HG03442 (cell line): ENCODE results near the gene TP53BP2.

ENCODE experiments used
- ATAC-seq: cut with Tn5 transposase; IDR thresholded peaks from one replicate; pipeline ENCODE4 v1.9.1; 2021; ENCODE audit warnings: mild to moderate bottlenecking, moderate library complexity; ENCODE audit not compliant: unreplicated experiment

TP53BP2 gene

GRCh38 chr1:223770621-223771315, 75.0 kb downstream of the TP53BP2 start:
- no peak for ATAC-seq

GRCh38 chr1:223765719-223766340, 79.9 kb downstream of the TP53BP2 start:
- no peak for ATAC-seq

GRCh38 chr1:223765036-223765718, 80.6 kb downstream of the TP53BP2 start:
- no peak for ATAC-seq

GRCh38 chr1:223763881-223764280, 81.9 kb downstream of the TP53BP2 start:
- no peak for ATAC-seq

GRCh38 chr1:223763251-223763650, 82.5 kb downstream of the TP53BP2 start:
- no peak for ATAC-seq

- ATAC-seq, result no peak
These were observed 84.3 kb downstream of the TP53BP2 start for GRCh38 chr1:223761411-223761810.

- ATAC-seq, result no peak
These were observed 84.9 kb downstream of the TP53BP2 start for GRCh38 chr1:223760833-223761232.

GRCh38 chr1:223759273-223759672, 86.5 kb downstream of the TP53BP2 start:
- ATAC-seq, result no peak

- no peak for ATAC-seq
These were observed 87.0 kb downstream of the TP53BP2 start for GRCh38 chr1:223758734-223759133.

GRCh38 chr1:223756806-223757700, 88.7 kb downstream of the TP53BP2 start:
- no peak for ATAC-seq

- no peak for ATAC-seq
These were observed 89.6 kb downstream of the TP53BP2 start for GRCh38 chr1:223755992-223756775.

- no peak for ATAC-seq
These were observed 90.3 kb downstream of the TP53BP2 start for GRCh38 chr1:223755432-223755792.

- ATAC-seq, result no peak
These were observed 90.9 kb downstream of the TP53BP2 start for GRCh38 chr1:223754681-223755431.

GRCh38 chr1:223752721-223753515, 92.8 kb downstream of the TP53BP2 start:
- ATAC-seq, result no peak

- no peak for ATAC-seq
These were observed 94.1 kb downstream of the TP53BP2 start for GRCh38 chr1:223751696-223752095.

- no peak for ATAC-seq
These were observed 94.8 kb downstream of the TP53BP2 start for GRCh38 chr1:223750730-223751570.

- peak; percentile 53 for ATAC-seq
These were observed 96.7 kb downstream of the TP53BP2 start for GRCh38 chr1:223748773-223749733.
